Measurements from ENCODE around the gene SPATA7. TPM values are rescaled to one million over a fixed set of nuclear protein-coding genes. Genes with fewer than 3 reads are reported as not detected.
"Not testable (repeated sequence)": the region's sequence is repeated elsewhere in the genome, so short reads cannot be mapped to it uniquely, and the experiment has no call there.

SPATA7 gene
- total and polyA plus RNA-seq, 4 donors: 2.9 to 5.0 (median 4.4) TPM

DNA sequence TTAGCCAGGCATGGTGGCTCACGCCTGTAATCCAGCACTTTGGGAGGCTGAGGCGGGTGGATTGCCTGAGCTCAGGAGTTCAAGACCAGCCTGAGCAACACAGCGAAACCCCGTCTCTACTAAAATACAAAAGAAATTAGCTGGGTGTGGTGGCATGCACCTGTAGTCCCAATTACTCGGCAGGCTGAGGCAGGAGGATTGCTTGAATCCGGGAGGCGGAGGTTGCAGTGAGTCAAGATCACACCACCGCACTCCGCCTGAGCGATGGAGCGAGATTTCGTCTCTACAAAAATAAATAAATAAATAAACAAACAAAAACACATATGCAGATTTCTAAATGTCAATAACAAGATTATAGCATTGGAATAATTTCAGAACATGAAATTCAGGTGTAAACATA, 3.8 kb upstream of the SPATA7 start:
- not testable (repeated sequence) for DNase-seq (ENCODE audit: low spot score); H3K9ac ChIP-seq (ENCODE audit: low read depth in 1 of 2, low read length in 2 of 2); H3K9me3 ChIP-seq (ENCODE audit: control insufficient read depth in 4 of 4, low read length in 3 of 4); H3K27me3 ChIP-seq (ENCODE audit: control insufficient read depth in 4 of 4, insufficient read depth in 4 of 4, low read length in 3 of 4); H3K4me3 ChIP-seq (ENCODE audit: low read depth in 1 of 3, low read length in 3 of 3); H3K36me3 ChIP-seq (ENCODE audit: control insufficient read depth in 4 of 4, insufficient read depth in 3 of 4, low read depth in 1 of 4, low read length in 3 of 4); H3K27ac ChIP-seq (ENCODE audit: low read depth in 1 of 2, low read length in 2 of 2)
- peaks cover 0 to 14% (median 9%) of the 10 kb centered on the region in 4 donors for H3K4me1 ChIP-seq (ENCODE audit: control insufficient read depth in 4 of 4, insufficient read depth in 4 of 4, low read length in 3 of 4)
- WGBS: 95% methylated on average over 12 of the region's 12 CpGs

GRCh38 chr14:88384718-88385117, 739 bp upstream of the SPATA7 start:
- TF ChIP-seq, protein P1, sequence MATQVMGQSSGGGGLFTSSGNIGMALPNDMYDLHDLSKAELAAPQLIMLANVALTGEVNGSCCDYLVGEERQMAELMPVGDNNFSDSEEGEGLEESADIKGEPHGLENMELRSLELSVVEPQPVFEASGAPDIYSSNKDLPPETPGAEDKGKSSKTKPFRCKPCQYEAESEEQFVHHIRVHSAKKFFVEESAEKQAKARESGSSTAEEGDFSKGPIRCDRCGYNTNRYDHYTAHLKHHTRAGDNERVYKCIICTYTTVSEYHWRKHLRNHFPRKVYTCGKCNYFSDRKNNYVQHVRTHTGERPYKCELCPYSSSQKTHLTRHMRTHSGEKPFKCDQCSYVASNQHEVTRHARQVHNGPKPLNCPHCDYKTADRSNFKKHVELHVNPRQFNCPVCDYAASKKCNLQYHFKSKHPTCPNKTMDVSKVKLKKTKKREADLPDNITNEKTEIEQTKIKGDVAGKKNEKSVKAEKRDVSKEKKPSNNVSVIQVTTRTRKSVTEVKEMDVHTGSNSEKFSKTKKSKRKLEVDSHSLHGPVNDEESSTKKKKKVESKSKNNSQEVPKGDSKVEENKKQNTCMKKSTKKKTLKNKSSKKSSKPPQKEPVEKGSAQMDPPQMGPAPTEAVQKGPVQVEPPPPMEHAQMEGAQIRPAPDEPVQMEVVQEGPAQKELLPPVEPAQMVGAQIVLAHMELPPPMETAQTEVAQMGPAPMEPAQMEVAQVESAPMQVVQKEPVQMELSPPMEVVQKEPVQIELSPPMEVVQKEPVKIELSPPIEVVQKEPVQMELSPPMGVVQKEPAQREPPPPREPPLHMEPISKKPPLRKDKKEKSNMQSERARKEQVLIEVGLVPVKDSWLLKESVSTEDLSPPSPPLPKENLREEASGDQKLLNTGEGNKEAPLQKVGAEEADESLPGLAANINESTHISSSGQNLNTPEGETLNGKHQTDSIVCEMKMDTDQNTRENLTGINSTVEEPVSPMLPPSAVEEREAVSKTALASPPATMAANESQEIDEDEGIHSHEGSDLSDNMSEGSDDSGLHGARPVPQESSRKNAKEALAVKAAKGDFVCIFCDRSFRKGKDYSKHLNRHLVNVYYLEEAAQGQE (IDR thresholded peaks at IDR 0.05): no peak
- TF ChIP-seq JUND (IDR thresholded peaks at IDR 0.05) (no peak), FOXA1 (IDR thresholded peaks at IDR 0.05) (no peak)
- TF ChIP-seq, protein P2, sequence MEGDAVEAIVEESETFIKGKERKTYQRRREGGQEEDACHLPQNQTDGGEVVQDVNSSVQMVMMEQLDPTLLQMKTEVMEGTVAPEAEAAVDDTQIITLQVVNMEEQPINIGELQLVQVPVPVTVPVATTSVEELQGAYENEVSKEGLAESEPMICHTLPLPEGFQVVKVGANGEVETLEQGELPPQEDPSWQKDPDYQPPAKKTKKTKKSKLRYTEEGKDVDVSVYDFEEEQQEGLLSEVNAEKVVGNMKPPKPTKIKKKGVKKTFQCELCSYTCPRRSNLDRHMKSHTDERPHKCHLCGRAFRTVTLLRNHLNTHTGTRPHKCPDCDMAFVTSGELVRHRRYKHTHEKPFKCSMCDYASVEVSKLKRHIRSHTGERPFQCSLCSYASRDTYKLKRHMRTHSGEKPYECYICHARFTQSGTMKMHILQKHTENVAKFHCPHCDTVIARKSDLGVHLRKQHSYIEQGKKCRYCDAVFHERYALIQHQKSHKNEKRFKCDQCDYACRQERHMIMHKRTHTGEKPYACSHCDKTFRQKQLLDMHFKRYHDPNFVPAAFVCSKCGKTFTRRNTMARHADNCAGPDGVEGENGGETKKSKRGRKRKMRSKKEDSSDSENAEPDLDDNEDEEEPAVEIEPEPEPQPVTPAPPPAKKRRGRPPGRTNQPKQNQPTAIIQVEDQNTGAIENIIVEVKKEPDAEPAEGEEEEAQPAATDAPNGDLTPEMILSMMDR (IDR thresholded peaks at IDR 0.05; ENCODE audit: low read depth, low read length, missing input control): no peak
- Histone ChIP-seq H3K27me3 (ENCODE audit: control insufficient read depth in 4 of 4, insufficient read depth in 4 of 4, low read length in 3 of 4) (no peaks in the 10 kb centered on the region), H3K9ac (ENCODE audit: low read depth in 1 of 2, low read length in 2 of 2) (peak overlapping the region; percentile 61 to 86), H3K4me1 (ENCODE audit: control insufficient read depth in 4 of 4, insufficient read depth in 4 of 4, low read length in 3 of 4) (peaks cover 0 to 16% (median 10%) of the 10 kb centered on the region in 4 donors), H3K27ac (ENCODE audit: low read depth in 1 of 2, low read length in 2 of 2) (peak overlapping the region; percentile 72 to 74), H3K36me3 (ENCODE audit: control insufficient read depth in 4 of 4, insufficient read depth in 3 of 4, low read depth in 1 of 4, low read length in 3 of 4) (no peaks in the 10 kb centered on the region), H3K9me3 (ENCODE audit: control insufficient read depth in 4 of 4, low read length in 3 of 4) (no peaks in the 10 kb centered on the region), H3K4me3 (ENCODE audit: low read depth in 1 of 3, low read length in 3 of 3) (peak overlapping the region; percentile 92 to 100 (median 94))
- WGBS: 18% methylated on average over 3 of the region's 3 CpGs
- no peak for DNase-seq (ENCODE audit: low spot score)

- H3K9me3 ChIP-seq (ENCODE audit: control insufficient read depth in 4 of 4, low read length in 3 of 4): no peaks in the 10 kb centered on the region
- H3K4me3 ChIP-seq (ENCODE audit: low read depth in 1 of 3, low read length in 3 of 3): peak overlapping the region; percentile 92 to 100 (median 94)
Observed at GRCh38 chr14:88386256-88386794, 868 bp downstream of the SPATA7 start.

More at GRCh38 chr14:88386256-88386794, 868 bp downstream of the SPATA7 start:
- TF ChIP-seq NR2F2 (IDR thresholded peaks at IDR 0.05) (no peak), TAF1 (conservative IDR thresholded peaks at IDR 0.05) (no peak), EGR1 (IDR thresholded peaks at IDR 0.05; ENCODE audit: low read depth in 2 of 2) (no peak), HNF4A (conservative IDR thresholded peaks at IDR 0.05) (no peak), SP1 (IDR thresholded peaks at IDR 0.05) (no peak)
- TF ChIP-seq, protein P3, sequence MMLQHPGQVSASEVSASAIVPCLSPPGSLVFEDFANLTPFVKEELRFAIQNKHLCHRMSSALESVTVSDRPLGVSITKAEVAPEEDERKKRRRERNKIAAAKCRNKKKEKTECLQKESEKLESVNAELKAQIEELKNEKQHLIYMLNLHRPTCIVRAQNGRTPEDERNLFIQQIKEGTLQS (IDR thresholded peaks at IDR 0.05): no peak
- H3K9ac ChIP-seq (ENCODE audit: low read depth in 1 of 2, low read length in 2 of 2): peak overlapping the region; percentile 61 to 86
- no peak for DNase-seq (ENCODE audit: low spot score)
- peak overlapping the region in 1 of 2 donors; percentile 74 for H3K27ac ChIP-seq (ENCODE audit: low read depth in 1 of 2, low read length in 2 of 2)
- 50% methylated on average over 9 of the region's 9 CpGs for WGBS
- no peaks in the 10 kb centered on the region for H3K27me3 ChIP-seq (ENCODE audit: control insufficient read depth in 4 of 4, insufficient read depth in 4 of 4, low read length in 3 of 4)
- H3K36me3 ChIP-seq (ENCODE audit: control insufficient read depth in 4 of 4, insufficient read depth in 3 of 4, low read depth in 1 of 4, low read length in 3 of 4): no peaks in the 10 kb centered on the region
- peaks cover 0 to 16% (median 10%) of the 10 kb centered on the region in 4 donors for H3K4me1 ChIP-seq (ENCODE audit: control insufficient read depth in 4 of 4, insufficient read depth in 4 of 4, low read length in 3 of 4)
